HepG2 (cell line): ENCODE results near the gene ACOXL. TPM values are rescaled to one million over a fixed set of nuclear protein-coding genes. Genes with fewer than 3 reads are reported as not detected.

ENCODE experiments used
- AKAP8 ChIP-seq: sonication (generic); formaldehyde crosslinking; IDR thresholded peaks from 2 replicates; pipeline ENCODE4 v1.5.1; 2020; ENCODE audit warnings: mild to moderate bottlenecking, missing genetic modification reagents
- IKZF1 ChIP-seq: fragments of 450-650 bp; IDR thresholded peaks from 2 replicates; pipeline ENCODE4 v1.7.1; 2016
- IKZF4 ChIP-seq: sonication (generic); formaldehyde crosslinking; IDR thresholded peaks from 2 replicates; pipeline ENCODE4 v1.5.1; 2020; ENCODE audit warnings: borderline replicate concordance, mild to moderate bottlenecking, low read depth, missing genetic modification reagents; ENCODE audit errors: not compliant biosample characterization
- POLR2AphosphoS5 ChIP-seq: IDR thresholded peaks from 2 replicates; pipeline ENCODE4 v1.6.1; 2012; ENCODE audit warnings: low read depth, low read length
- RFX5 ChIP-seq: IDR thresholded peaks from 2 replicates; pipeline ENCODE4 v1.6.1; 2011; ENCODE audit warnings: low read depth, low read length, improper control_type of control experiment
- RXRA ChIP-seq: sonication (generic); formaldehyde crosslinking; IDR thresholded peaks from 2 replicates; pipeline ENCODE4 v1.5.1; 2020; ENCODE audit warnings: missing genetic modification reagents
- SYNCRIP ChIP-seq: fragments of 200-400 bp; formaldehyde crosslinking; IDR thresholded peaks from 2 replicates; pipeline ENCODE4 v1.6.1; 2018; ENCODE audit warnings: mild to moderate bottlenecking, low read depth, low read length; ENCODE audit not compliant: insufficient read depth
- TGIF2 ChIP-seq: IDR thresholded peaks from 2 replicates; pipeline ENCODE4 v1.6.1; 2016; ENCODE audit warnings: control low read depth, missing compliant biosample characterization
- ZNF138 ChIP-seq: sonication (generic); formaldehyde crosslinking; IDR thresholded peaks from 2 replicates; pipeline ENCODE4 v1.5.0; 2020; ENCODE audit warnings: mild to moderate bottlenecking, low read depth, missing genetic modification reagents
- ZNF451 ChIP-seq: sonication (generic); formaldehyde crosslinking; IDR thresholded peaks from 2 replicates; pipeline ENCODE4 v1.5.0; 2020; ENCODE audit warnings: mild to moderate bottlenecking, missing genetic modification reagents
- ZNF496 ChIP-seq: sonication (generic); formaldehyde crosslinking; IDR thresholded peaks from 2 replicates; pipeline ENCODE4 v1.8.1; 2023; ENCODE audit warnings: mild to moderate bottlenecking, moderate library complexity, missing genetic modification reagents; ENCODE audit not compliant: insufficient replicate concordance
- ZNF839 ChIP-seq: sonication (generic); formaldehyde crosslinking; IDR thresholded peaks from 2 replicates; pipeline ENCODE4 v1.4.0; 2020; ENCODE audit warnings: missing genetic modification reagents, mild to moderate bottlenecking, borderline replicate concordance
- polyA plus RNA-seq, 8 experiments: library from polyadenylated mRNA; depleted of rRNA in 3 of 8; stranded (reverse) in 7 of 8; unstranded in 1 of 8; fragments of >200 nt; fragmentation: Illumina TruSeq in 4 of 8; extraction: Trizol in 4 of 8; gene quantifications; 2 replicates each; pipeline versions ENCODE4 v1.2.1 to v1.2.3, GENCODE V29; 2011 to 2016; ENCODE audit warnings: low read depth in 4 of 8, missing spikeins in 1 of 8, mixed read lengths in 1 of 8; ENCODE audit not compliant: insufficient read depth in 1 of 8
- total RNA-seq, 5 experiments: library from RNA; depleted of rRNA; stranded (reverse); fragments of >200 nt; fragmentation: Illumina TruSeq; extraction: Trizol; gene quantifications; 2 replicates each; pipeline ENCODE4 v1.2.3, GENCODE V29; 2016; ENCODE audit warnings: low read depth in 1 of 5
- TF ChIP-seq, protein P1 (sequence below): sonication (generic); formaldehyde crosslinking; IDR thresholded peaks from 2 replicates; pipeline ENCODE4 v1.8.0; 2023; ENCODE audit warnings: mild to moderate bottlenecking, missing genetic modification reagents
- TF ChIP-seq, protein P2 (sequence below): sonication (generic); formaldehyde crosslinking; conservative IDR thresholded peaks from 2 replicates; pipeline ENCODE4 v1.4.0; 2020; ENCODE audit warnings: missing genetic modification reagents
- TF ChIP-seq, protein P3 (sequence below): sonication (generic); formaldehyde crosslinking; IDR thresholded peaks from 2 replicates; pipeline ENCODE4 v1.4.0; 2020; ENCODE audit warnings: missing genetic modification reagents, low read depth, mild to moderate bottlenecking, borderline replicate concordance
- TF ChIP-seq, protein P4 (sequence below): sonication (generic); formaldehyde crosslinking; IDR thresholded peaks from 2 replicates; pipeline ENCODE4 v1.5.0; 2020; ENCODE audit warnings: mild to moderate bottlenecking, missing genetic modification reagents
- TF ChIP-seq, protein P5 (sequence below): sonication (generic); formaldehyde crosslinking; IDR thresholded peaks from 2 replicates; pipeline ENCODE4 v1.4.0; 2020; ENCODE audit warnings: missing genetic modification reagents

The ACOXL gene
- total and polyA plus RNA-seq, 2 of the 13 experiments (the other 11 are each of a cell fraction or from before 2014, with no cell fraction given), result not detected

DNA sequence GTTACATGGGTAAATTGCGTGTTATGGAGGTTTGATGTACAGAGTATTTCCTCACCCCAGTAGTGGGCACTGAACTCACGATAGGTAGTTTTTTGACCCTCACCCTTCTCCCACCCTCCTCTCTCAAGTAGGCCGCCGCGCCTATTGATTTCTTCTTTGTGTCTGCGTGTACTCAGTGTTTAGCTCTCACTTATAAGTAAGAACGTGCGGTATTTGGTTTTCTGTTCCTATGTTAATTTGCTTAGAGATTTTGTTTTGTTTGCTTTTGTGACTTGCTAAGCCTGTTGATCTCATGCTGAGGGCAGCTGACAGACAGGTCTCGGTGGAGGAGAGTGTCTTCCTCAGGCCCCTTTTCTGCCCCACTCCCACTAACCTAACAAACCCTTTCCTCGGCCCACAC is 36.2 kb downstream of the ACOXL start (continued):
- TF ChIP-seq, protein P1, sequence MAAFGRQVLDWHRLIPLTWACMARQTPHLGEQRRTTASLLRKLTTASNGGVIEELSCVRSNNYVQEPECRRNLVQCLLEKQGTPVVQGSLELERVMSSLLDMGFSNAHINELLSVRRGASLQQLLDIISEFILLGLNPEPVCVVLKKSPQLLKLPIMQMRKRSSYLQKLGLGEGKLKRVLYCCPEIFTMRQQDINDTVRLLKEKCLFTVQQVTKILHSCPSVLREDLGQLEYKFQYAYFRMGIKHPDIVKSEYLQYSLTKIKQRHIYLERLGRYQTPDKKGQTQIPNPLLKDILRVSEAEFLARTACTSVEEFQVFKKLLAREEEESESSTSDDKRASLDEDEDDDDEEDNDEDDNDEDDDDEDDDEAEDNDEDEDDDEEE (CRISPR knock-in tag), result no peak
- TF ChIP-seq ZNF496 (CRISPR knock-in tag) (no peak), AKAP8 (no peak), TGIF2 (CRISPR knock-in tag) (no peak), IKZF1 (no peak), RXRA (CRISPR knock-in tag) (peak; percentile 57; the same call in 1 of the 2 replicates), ZNF839 (no peak), ZNF451 (CRISPR knock-in tag) (no peak), SYNCRIP (no peak), ZNF138 (CRISPR knock-in tag) (no peak), IKZF4 (no peak), POLR2AphosphoS5 (no peak), RFX5 (no peak)
- TF ChIP-seq, protein P2, sequence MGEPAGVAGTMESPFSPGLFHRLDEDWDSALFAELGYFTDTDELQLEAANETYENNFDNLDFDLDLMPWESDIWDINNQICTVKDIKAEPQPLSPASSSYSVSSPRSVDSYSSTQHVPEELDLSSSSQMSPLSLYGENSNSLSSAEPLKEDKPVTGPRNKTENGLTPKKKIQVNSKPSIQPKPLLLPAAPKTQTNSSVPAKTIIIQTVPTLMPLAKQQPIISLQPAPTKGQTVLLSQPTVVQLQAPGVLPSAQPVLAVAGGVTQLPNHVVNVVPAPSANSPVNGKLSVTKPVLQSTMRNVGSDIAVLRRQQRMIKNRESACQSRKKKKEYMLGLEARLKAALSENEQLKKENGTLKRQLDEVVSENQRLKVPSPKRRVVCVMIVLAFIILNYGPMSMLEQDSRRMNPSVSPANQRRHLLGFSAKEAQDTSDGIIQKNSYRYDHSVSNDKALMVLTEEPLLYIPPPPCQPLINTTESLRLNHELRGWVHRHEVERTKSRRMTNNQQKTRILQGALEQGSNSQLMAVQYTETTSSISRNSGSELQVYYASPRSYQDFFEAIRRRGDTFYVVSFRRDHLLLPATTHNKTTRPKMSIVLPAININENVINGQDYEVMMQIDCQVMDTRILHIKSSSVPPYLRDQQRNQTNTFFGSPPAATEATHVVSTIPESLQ (CRISPR knock-in tag), result no peak
- TF ChIP-seq, protein P3, sequence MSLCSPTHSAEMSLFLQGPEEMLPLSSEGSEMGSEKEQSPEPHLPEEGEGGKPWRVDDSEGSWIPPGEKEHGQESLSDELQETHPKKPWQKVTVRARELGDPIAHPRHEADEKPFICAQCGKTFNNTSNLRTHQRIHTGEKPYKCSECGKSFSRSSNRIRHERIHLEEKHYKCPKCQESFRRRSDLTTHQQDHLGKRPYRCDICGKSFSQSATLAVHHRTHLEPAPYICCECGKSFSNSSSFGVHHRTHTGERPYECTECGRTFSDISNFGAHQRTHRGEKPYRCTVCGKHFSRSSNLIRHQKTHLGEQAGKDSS (CRISPR knock-in tag), result no peak
- TF ChIP-seq, protein P4, sequence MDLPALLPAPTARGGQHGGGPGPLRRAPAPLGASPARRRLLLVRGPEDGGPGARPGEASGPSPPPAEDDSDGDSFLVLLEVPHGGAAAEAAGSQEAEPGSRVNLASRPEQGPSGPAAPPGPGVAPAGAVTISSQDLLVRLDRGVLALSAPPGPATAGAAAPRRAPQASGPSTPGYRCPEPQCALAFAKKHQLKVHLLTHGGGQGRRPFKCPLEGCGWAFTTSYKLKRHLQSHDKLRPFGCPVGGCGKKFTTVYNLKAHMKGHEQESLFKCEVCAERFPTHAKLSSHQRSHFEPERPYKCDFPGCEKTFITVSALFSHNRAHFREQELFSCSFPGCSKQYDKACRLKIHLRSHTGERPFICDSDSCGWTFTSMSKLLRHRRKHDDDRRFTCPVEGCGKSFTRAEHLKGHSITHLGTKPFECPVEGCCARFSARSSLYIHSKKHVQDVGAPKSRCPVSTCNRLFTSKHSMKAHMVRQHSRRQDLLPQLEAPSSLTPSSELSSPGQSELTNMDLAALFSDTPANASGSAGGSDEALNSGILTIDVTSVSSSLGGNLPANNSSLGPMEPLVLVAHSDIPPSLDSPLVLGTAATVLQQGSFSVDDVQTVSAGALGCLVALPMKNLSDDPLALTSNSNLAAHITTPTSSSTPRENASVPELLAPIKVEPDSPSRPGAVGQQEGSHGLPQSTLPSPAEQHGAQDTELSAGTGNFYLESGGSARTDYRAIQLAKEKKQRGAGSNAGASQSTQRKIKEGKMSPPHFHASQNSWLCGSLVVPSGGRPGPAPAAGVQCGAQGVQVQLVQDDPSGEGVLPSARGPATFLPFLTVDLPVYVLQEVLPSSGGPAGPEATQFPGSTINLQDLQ, result no peak
- TF ChIP-seq, protein P5, sequence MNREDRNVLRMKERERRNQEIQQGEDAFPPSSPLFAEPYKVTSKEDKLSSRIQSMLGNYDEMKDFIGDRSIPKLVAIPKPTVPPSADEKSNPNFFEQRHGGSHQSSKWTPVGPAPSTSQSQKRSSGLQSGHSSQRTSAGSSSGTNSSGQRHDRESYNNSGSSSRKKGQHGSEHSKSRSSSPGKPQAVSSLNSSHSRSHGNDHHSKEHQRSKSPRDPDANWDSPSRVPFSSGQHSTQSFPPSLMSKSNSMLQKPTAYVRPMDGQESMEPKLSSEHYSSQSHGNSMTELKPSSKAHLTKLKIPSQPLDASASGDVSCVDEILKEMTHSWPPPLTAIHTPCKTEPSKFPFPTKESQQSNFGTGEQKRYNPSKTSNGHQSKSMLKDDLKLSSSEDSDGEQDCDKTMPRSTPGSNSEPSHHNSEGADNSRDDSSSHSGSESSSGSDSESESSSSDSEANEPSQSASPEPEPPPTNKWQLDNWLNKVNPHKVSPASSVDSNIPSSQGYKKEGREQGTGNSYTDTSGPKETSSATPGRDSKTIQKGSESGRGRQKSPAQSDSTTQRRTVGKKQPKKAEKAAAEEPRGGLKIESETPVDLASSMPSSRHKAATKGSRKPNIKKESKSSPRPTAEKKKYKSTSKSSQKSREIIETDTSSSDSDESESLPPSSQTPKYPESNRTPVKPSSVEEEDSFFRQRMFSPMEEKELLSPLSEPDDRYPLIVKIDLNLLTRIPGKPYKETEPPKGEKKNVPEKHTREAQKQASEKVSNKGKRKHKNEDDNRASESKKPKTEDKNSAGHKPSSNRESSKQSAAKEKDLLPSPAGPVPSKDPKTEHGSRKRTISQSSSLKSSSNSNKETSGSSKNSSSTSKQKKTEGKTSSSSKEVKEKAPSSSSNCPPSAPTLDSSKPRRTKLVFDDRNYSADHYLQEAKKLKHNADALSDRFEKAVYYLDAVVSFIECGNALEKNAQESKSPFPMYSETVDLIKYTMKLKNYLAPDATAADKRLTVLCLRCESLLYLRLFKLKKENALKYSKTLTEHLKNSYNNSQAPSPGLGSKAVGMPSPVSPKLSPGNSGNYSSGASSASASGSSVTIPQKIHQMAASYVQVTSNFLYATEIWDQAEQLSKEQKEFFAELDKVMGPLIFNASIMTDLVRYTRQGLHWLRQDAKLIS (CRISPR knock-in tag), result no peak
